ENCODE results near the gene KDM5B. TPM values are rescaled to one million over a fixed set of nuclear protein-coding genes. Genes with fewer than 3 reads are reported as not detected.

The KDM5B gene
- total and polyA plus RNA-seq, 2 of the 8 experiments (the other 6 are each of a cell fraction or from before 2014, with no cell fraction given) = 73.3 to 210 TPM

DNA sequence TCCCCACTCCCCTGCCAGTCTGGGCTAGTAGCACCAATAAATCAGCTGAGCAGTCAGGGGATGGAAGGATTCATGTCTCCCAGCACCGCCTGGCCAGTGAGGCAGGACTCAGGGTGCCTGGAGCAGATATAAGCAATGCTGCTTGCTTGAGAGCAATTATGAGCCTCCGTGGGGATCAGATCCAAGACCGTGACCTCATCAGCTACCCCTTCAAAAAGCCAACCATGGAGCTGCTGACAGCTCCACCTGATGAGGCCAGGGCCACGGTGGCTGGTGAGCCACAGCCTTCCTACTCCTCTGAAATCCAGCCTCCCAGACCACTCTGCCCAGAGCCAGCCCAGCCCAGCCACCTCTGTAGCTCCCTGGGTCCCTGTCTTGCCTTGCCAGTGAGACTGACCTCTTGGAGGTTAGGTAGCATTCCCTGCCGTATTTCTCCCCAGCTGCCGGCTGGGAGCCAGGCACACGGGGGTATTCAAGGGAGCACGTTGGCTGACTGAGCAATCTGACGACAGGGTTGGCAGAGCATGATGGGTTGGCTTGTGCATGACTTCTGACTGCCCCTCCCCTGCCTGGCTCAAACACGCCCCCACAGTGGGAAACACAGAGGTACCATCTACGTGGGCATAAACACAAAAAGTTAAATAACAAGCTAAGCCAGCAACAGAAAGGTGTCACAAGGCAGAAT is 126.3 kb downstream of the KDM5B start:
- ChIA-PET POLR2A (ENCODE audit: partially characterized antibody) (interaction anchor here (1.8 kb wide), 1 partner anchor 10 kb away, joined by 4 read pairs; no protein-coding TSS in a partner anchor), CTCF (ENCODE audit: partially characterized antibody) (interaction anchor here (0.6 to 7.8 kb wide), 11 partner anchors 10 to 288 kb away, joined by 3 to 94 read pairs (median 4); no protein-coding TSS in a partner anchor)
- Histone ChIP-seq H3K27ac (ENCODE audit: low read depth, low read length) (no peak overlapping the region), H2AK5ac (ENCODE audit: low read depth, low read length) (0 out of 2 replicates have a peak overlapping the region, but pooled peaks have one; percentile 75), H3K4me1 (replicated peaks in 1 of 4; ENCODE audit: control insufficient read depth in 3 of 4, insufficient read depth in 4 of 4, low read length in 3 of 4) (peaks cover 3 to 19% (median 6%) of the 10 kb centered on the region in 4 experiments; a peak in 5 of 7 replicates), H3K14ac (ENCODE audit: insufficient read length) (no peak overlapping the region), H2BK5ac (ENCODE audit: low read depth, low read length) (no peak overlapping the region), H3K79me1 (ENCODE audit: low read depth, low read length) (no peaks in the 10 kb centered on the region; the same call in 1 of the 2 replicates), H3K23ac (ENCODE audit: insufficient read length) (no peak overlapping the region), H3K9ac (replicated peaks in 1 of 4; ENCODE audit: extremely low read depth in 1 of 4, low read depth in 3 of 4, low read length in 3 of 4) (no peak overlapping the region), H2BK20ac (ENCODE audit: low read length) (0 out of 2 replicates have a peak overlapping the region, but pooled peaks have one; percentile 48), H2BK120ac (replicated peaks; ENCODE audit: low read depth, low read length) (no peak overlapping the region), H4K8ac (ENCODE audit: extremely low read depth, insufficient read depth, low read length) (no peak overlapping the region; the same call in 1 of the 2 replicates), H2BK15ac (ENCODE audit: low read length) (no peak overlapping the region), H4K5ac (ENCODE audit: insufficient read length, low read depth, low read length) (no peak overlapping the region), H3K36me3 (ENCODE audit: control insufficient read depth in 2 of 4, insufficient read depth in 4 of 4, low read length in 3 of 4) (no peaks in the 10 kb centered on the region), H3K18ac (ENCODE audit: extremely low read depth, low read length) (no peak overlapping the region), H3K4me3 (ENCODE audit: extremely low read depth in 1 of 4, insufficient read depth in 2 of 4, low read depth in 3 of 4, low read length in 4 of 4) (no peak overlapping the region), H3K4me2 (ENCODE audit: insufficient read depth in 1 of 2, low read depth in 2 of 2, low read length in 2 of 2) (no peak overlapping the region), H3K27me3 (replicated peaks in 1 of 4; ENCODE audit: control insufficient read depth in 3 of 4, extremely low read depth in 1 of 4, insufficient read depth in 3 of 4, low read length in 3 of 4) (no peaks in the 10 kb centered on the region), H3K9me3 (ENCODE audit: insufficient read depth in 2 of 2, low read depth in 1 of 2, low read length in 1 of 2) (no peaks in the 10 kb centered on the region), H3K79me2 (ENCODE audit: control insufficient read depth in 1 of 2, insufficient read depth in 2 of 2, low read length in 2 of 2) (no peaks in the 10 kb centered on the region; a peak in 1 of 4 replicates), H2BK12ac (ENCODE audit: low read depth, low read length) (0 out of 2 replicates have a peak overlapping the region, but pooled peaks have one; percentile 14), H4K20me1 (replicated peaks in 1 of 2; ENCODE audit: control insufficient read depth in 1 of 2, insufficient read depth in 2 of 2, low read length in 2 of 2) (peaks cover 2 to 4% of the 10 kb centered on the region in 2 experiments), H4K91ac (replicated peaks; ENCODE audit: insufficient read length, low read length) (no peak overlapping the region), H3K23me2 (ENCODE audit: low read depth, low read length) (no peaks in the 10 kb centered on the region), H2AFZ (ENCODE audit: low read length) (no peak overlapping the region), H3K4ac (replicated peaks; ENCODE audit: insufficient read length, low read depth, low read length) (no peak overlapping the region), H3K56ac (replicated peaks; ENCODE audit: insufficient read length, low read depth, low read length) (no peak overlapping the region)
- 86% methylated on average over 11 of the region's 11 CpGs; no CpG with 5 or more reads in 1 of the 2 experiments for WGBS, 2 experiments (ENCODE audit: extremely low coverage in 1 of 2, insufficient coverage in 1 of 2, insufficient read length in 1 of 2, insufficient replicate concordance in 2 of 2, low coverage in 1 of 2, low lambda C conversion rate in 2 of 2, missing lambda C conversion rate in 1 of 2)
- DNase-seq (ENCODE audit: low read depth in 1 of 2, low spot score in 2 of 2) (no peak), FAIRE-seq (no peak)
- TF ChIP-seq SP4 (IDR thresholded peaks at IDR 0.05; ENCODE audit: low read length) = no peak
- TF ChIP-seq CTBP2 (IDR thresholded peaks at IDR 0.05; ENCODE audit: borderline replicate concordance, insufficient read depth, insufficient read length, low read length) = no peak
- no peak for TF ChIP-seq RNF2 (IDR thresholded peaks at IDR 0.05; ENCODE audit: borderline replicate concordance, low read depth, low read length, missing control alignments, poor library complexity, severe bottlenecking)
- TF ChIP-seq SIN3A (conservative IDR thresholded peaks at IDR 0.05 in 1 of 2, IDR thresholded peaks at IDR 0.05 in 1 of 2; ENCODE audit: low read depth in 1 of 2, low read length in 2 of 2) = no peak

Measured in H1 (cell line).